Measurements from ENCODE around the gene HLA-C. TPM values are rescaled to one million over a fixed set of nuclear protein-coding genes. Genes with fewer than 3 reads are reported as not detected.
"Not testable (repeated sequence)": the region's sequence is repeated elsewhere in the genome, so short reads cannot be mapped to it uniquely, and the experiment has no call there.

Gene HLA-C
- total RNA-seq, 2 donors from 2014 or later: 576 to 1,321 TPM

GRCh38 chr6:31247813-31248212 lies 24.1 kb downstream of the HLA-C start:
- intact Hi-C loops (cut with DNase I): no loop called here
- Histone ChIP-seq H3K9me3 (no peaks in the 10 kb centered on the region), H3K9ac (ENCODE audit: low read depth in 2 of 2, low read length in 2 of 2) (no peak overlapping the region), H3K27ac (no peak overlapping the region), H3K4me1 (no peaks in the 10 kb centered on the region), H3K27me3 (no peaks in the 10 kb centered on the region), H3K36me3 (no peaks in the 10 kb centered on the region), H3K4me3 (no peak overlapping the region)
- DNase-seq: no peak
- TF ChIP-seq CTCF (IDR thresholded peaks at IDR 0.05): no peak

GRCh38 chr6:31246051-31246521 lies 25.8 kb downstream of the HLA-C start:
- TF ChIP-seq CTCF (IDR thresholded peaks at IDR 0.05): no peak
- H3K27ac ChIP-seq: no peak overlapping the region
- no peak overlapping the region for H3K4me3 ChIP-seq
- intact Hi-C loops (cut with DNase I): no loop called here
- H3K27me3 ChIP-seq: no peaks in the 10 kb centered on the region
- H3K9me3 ChIP-seq: no peaks in the 10 kb centered on the region
- H3K36me3 ChIP-seq: no peaks in the 10 kb centered on the region
- no peak for DNase-seq
- H3K4me1 ChIP-seq: no peaks in the 10 kb centered on the region
- no peak overlapping the region for H3K9ac ChIP-seq (ENCODE audit: low read depth in 2 of 2, low read length in 2 of 2)

- Histone ChIP-seq H3K27ac (no peak overlapping the region), H3K9me3 (no peaks in the 10 kb centered on the region), H3K36me3 (no peaks in the 10 kb centered on the region), H3K9ac (ENCODE audit: low read depth in 2 of 2, low read length in 2 of 2) (no peak overlapping the region), H3K4me3 (no peak overlapping the region), H3K4me1 (no peaks in the 10 kb centered on the region), H3K27me3 (no peaks in the 10 kb centered on the region)
- no peak for DNase-seq
- intact Hi-C loops (cut with DNase I): no loop called here
- TF ChIP-seq CTCF (IDR thresholded peaks at IDR 0.05): no peak
Measured at GRCh38 chr6:31243508-31243907, 28.4 kb downstream of the HLA-C start.

- no peak for DNase-seq
- Histone ChIP-seq H3K36me3 (no peaks in the 10 kb centered on the region), H3K4me3 (no peak overlapping the region), H3K9ac (ENCODE audit: low read depth in 2 of 2, low read length in 2 of 2) (no peak overlapping the region), H3K27ac (no peak overlapping the region), H3K9me3 (no peaks in the 10 kb centered on the region), H3K4me1 (no peaks in the 10 kb centered on the region), H3K27me3 (no peaks in the 10 kb centered on the region)
- intact Hi-C loops (cut with DNase I): no loop called here
- TF ChIP-seq CTCF (IDR thresholded peaks at IDR 0.05): no peak
Measured at GRCh38 chr6:31239854-31240253, 32.0 kb downstream of the HLA-C start.

GRCh38 chr6:31234101-31234500 lies 37.8 kb downstream of the HLA-C start:
- H3K27ac ChIP-seq; DNase-seq; H3K27me3 ChIP-seq; intact Hi-C loops (cut with DNase I); H3K36me3 ChIP-seq; H3K4me1 ChIP-seq; H3K4me3 ChIP-seq; H3K9ac ChIP-seq (ENCODE audit: low read depth in 2 of 2, low read length in 2 of 2); H3K9me3 ChIP-seq: not testable (repeated sequence)

GRCh38 chr6:31228476-31228875 lies 43.4 kb downstream of the HLA-C start:
- H3K27ac ChIP-seq: no peak overlapping the region
- H3K4me3 ChIP-seq: no peak overlapping the region
- H3K27me3 ChIP-seq: no peaks in the 10 kb centered on the region
- no peaks in the 10 kb centered on the region for H3K4me1 ChIP-seq
- TF ChIP-seq CTCF (IDR thresholded peaks at IDR 0.05): no peak
- intact Hi-C loops (cut with DNase I): no loop called here
- DNase-seq: peak; percentile 62
- H3K36me3 ChIP-seq: no peaks in the 10 kb centered on the region
- no peak overlapping the region for H3K9ac ChIP-seq (ENCODE audit: low read depth in 2 of 2, low read length in 2 of 2)
- H3K9me3 ChIP-seq: no peaks in the 10 kb centered on the region
